WTC11 (cell line): ENCODE data around the gene NTF3. TPM values are rescaled to one million over a fixed set of nuclear protein-coding genes. Genes with fewer than 3 reads are reported as not detected.

ENCODE experiments used
- ATAC-seq: fragments of 200-7000 bp; cut with Tn5 transposase; 2 replicates; pipeline ENCODE4 v1.10.0; 2021; ENCODE audit warnings: mild to moderate bottlenecking, moderate library complexity
- CTCF ChIA-PET: fragments of 300-600 bp; sonication (Branson Sonifier 250); formaldehyde crosslinking; loops from one replicate; lab custom pipeline; 2021; ENCODE audit warnings: antibody characterized with exemption; lab: Charles Lee
- POLR2A ChIA-PET: fragments of 350-600 bp; sonication (Branson Sonifier 250); formaldehyde crosslinking; loops from one replicate; lab custom pipeline; 2021; ENCODE audit warnings: antibody characterized with exemption; lab: Charles Lee
- DNase-seq: peaks from one replicate; pipeline ENCODE4 v3.0.0; 2021; ENCODE audit warnings: low spot score
- H3K27ac Mint-ChIP-seq: 2 replicates; pipeline ENCODE4 v1.8.0; 2021; ENCODE audit warnings: mixed read lengths
- H3K27me3 Mint-ChIP-seq: 2 replicates; pipeline ENCODE4 v1.8.0; 2021; ENCODE audit warnings: low read depth, mild to moderate bottlenecking, moderate library complexity, mixed read lengths
- H3K36me3 Mint-ChIP-seq: 2 replicates; pipeline ENCODE4 v1.8.0; 2021; ENCODE audit warnings: mixed read lengths
- H3K4me1 Mint-ChIP-seq: 2 replicates; pipeline ENCODE4 v1.8.0; 2022; ENCODE audit warnings: mixed read lengths
- H3K4me3 Mint-ChIP-seq: 2 replicates; pipeline ENCODE4 v1.8.0; 2021; ENCODE audit warnings: mild to moderate bottlenecking, moderate library complexity, mixed read lengths
- H3K9me3 Mint-ChIP-seq: 2 replicates; pipeline ENCODE4 v1.8.0; 2021; ENCODE audit warnings: mixed read lengths
- ELF4 ChIP-seq: sonication (generic); formaldehyde crosslinking; IDR thresholded peaks from 2 replicates; pipeline ENCODE4 v1.8.1; 2022; ENCODE audit warnings: low read depth, mild to moderate bottlenecking, moderate library complexity, missing genetic modification reagents
- EMX1 ChIP-seq: fragments of 250-450 bp; sonication (Bioruptor Pico); IDR thresholded peaks from 2 replicates; pipeline ENCODE4 v1.8.0; 2021; ENCODE audit warnings: mild to moderate bottlenecking
- ESRRA ChIP-seq: sonication (generic); formaldehyde crosslinking; IDR thresholded peaks from 2 replicates; pipeline ENCODE4 v1.8.1; 2022; ENCODE audit warnings: mild to moderate bottlenecking, missing genetic modification reagents, borderline replicate concordance
- JUN ChIP-seq: sonication (generic); formaldehyde crosslinking; IDR thresholded peaks from 2 replicates; pipeline ENCODE4 v1.8.0; 2023; ENCODE audit warnings: mild to moderate bottlenecking, missing genetic modification reagents
- NFYB ChIP-seq: sonication (generic); formaldehyde crosslinking; conservative IDR thresholded peaks from 2 replicates; pipeline ENCODE4 v1.8.0; 2022; ENCODE audit warnings: low read depth, missing genetic modification reagents
- NR2C2 ChIP-seq: sonication (generic); formaldehyde crosslinking; IDR thresholded peaks from 2 replicates; pipeline ENCODE4 v1.8.0; 2022; ENCODE audit warnings: mild to moderate bottlenecking, missing genetic modification reagents
- TEAD4 ChIP-seq: sonication (generic); formaldehyde crosslinking; IDR thresholded peaks from 2 replicates; pipeline ENCODE4 v1.8.0; 2022; ENCODE audit warnings: mild to moderate bottlenecking, missing genetic modification reagents
- TP53 ChIP-seq: sonication (generic); formaldehyde crosslinking; IDR thresholded peaks from 2 replicates; pipeline ENCODE4 v1.8.1; 2023; ENCODE audit warnings: mild to moderate bottlenecking, missing genetic modification reagents
- ZBTB21 ChIP-seq: sonication (generic); formaldehyde crosslinking; IDR thresholded peaks from 2 replicates; pipeline ENCODE4 v1.8.1; 2023; ENCODE audit warnings: mild to moderate bottlenecking, missing genetic modification reagents, borderline replicate concordance
- ZNF121 ChIP-seq: sonication (generic); formaldehyde crosslinking; IDR thresholded peaks from 2 replicates; pipeline ENCODE4 v1.8.0; 2023; ENCODE audit warnings: missing genetic modification reagents
- ZNF219 ChIP-seq: sonication (generic); formaldehyde crosslinking; IDR thresholded peaks from 2 replicates; pipeline ENCODE4 v1.8.0; 2023; ENCODE audit warnings: missing genetic modification reagents, mild to moderate bottlenecking, borderline replicate concordance
- ZNF232 ChIP-seq: sonication (generic); formaldehyde crosslinking; IDR thresholded peaks from 2 replicates; pipeline ENCODE4 v1.8.0; 2022; ENCODE audit warnings: mild to moderate bottlenecking, missing genetic modification reagents
- total RNA-seq: library from RNA; stranded (reverse); gene quantifications from 3 replicates; pipeline ENCODE4 v1.2.3, GENCODE V29; 2021
- TF ChIP-seq, protein P1 (sequence below): sonication (generic); formaldehyde crosslinking; IDR thresholded peaks from 2 replicates; pipeline ENCODE4 v1.8.1; 2023; ENCODE audit warnings: mild to moderate bottlenecking, missing genetic modification reagents
- TF ChIP-seq, protein P2 (sequence below): sonication (generic); formaldehyde crosslinking; IDR thresholded peaks from 2 replicates; pipeline ENCODE4 v1.8.1; 2022; ENCODE audit warnings: missing genetic modification reagents, borderline replicate concordance
- TF ChIP-seq, protein P3 (sequence below): sonication (generic); formaldehyde crosslinking; conservative IDR thresholded peaks from 2 replicates; pipeline ENCODE4 v1.8.1; 2022; ENCODE audit warnings: mild to moderate bottlenecking, missing genetic modification reagents
- TF ChIP-seq, protein P4 (sequence below): sonication (generic); formaldehyde crosslinking; IDR thresholded peaks from 2 replicates; pipeline ENCODE4 v1.8.0; 2022; ENCODE audit warnings: mild to moderate bottlenecking, missing genetic modification reagents
- TF ChIP-seq, protein P5 (sequence below): fragments of 250-450 bp; sonication (Bioruptor Pico); IDR thresholded peaks from 2 replicates; pipeline ENCODE4 v2.1.2; 2022; ENCODE audit warnings: mild to moderate bottlenecking, moderate library complexity
- TF ChIP-seq, protein P6 (sequence below): sonication (generic); formaldehyde crosslinking; IDR thresholded peaks from 2 replicates; pipeline ENCODE4 v1.8.0; 2022; ENCODE audit warnings: mild to moderate bottlenecking, missing genetic modification reagents
- TF ChIP-seq, protein P7 (sequence below): sonication (generic); formaldehyde crosslinking; IDR thresholded peaks from 2 replicates; pipeline ENCODE4 v1.8.0; 2023; ENCODE audit warnings: missing genetic modification reagents
- TF ChIP-seq, protein P8 (sequence below): sonication (generic); formaldehyde crosslinking; IDR thresholded peaks from 2 replicates; pipeline ENCODE4 v1.8.0; 2023; ENCODE audit warnings: mild to moderate bottlenecking, missing genetic modification reagents

Gene NTF3
- total RNA-seq, 1 experiment from 2014 or later, result 1.3 TPM

DNA sequence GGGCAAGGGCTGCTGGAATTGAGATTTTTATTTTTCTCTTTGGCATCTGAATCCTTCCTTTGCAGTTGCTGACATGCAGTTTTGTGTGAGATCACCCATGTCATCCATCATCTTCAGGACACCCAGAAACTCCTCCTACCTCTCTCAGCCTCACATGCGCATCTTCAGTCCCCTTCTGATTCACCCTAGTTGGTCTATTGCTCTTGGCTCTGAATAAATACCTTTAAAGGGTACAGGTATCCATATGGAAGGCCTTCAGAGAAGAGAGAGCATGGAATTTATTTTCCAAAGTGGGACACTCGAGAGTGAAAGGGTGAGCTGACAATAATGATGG, 41.8 kb downstream of the NTF3 start (continued):
- TF ChIP-seq TEAD4 (CRISPR knock-in tag), result no peak
- TF ChIP-seq NFYB (CRISPR knock-in tag), result no peak
- TF ChIP-seq, all 79 proteins: peak for 0

DNA sequence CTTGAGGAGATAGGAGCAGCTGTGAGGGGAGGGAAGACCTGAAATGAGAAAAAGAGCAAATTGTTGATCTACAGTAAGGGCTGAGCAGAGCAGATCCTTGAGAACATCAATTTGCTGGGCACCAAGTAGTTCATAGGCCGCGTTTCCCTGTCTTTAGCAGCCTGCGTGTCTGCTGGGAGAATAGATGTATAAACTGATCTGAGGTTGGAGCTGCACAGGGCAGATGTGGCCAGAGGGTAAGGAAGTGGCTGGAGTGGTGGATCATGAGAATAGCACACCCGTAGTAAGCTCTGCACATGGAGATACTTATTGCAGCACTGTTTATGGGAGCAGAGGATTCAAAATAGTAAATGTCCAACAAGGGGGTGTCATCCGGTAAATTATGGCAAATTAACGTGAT, 44.4 kb downstream of the NTF3 start:
- H3K27ac Mint-ChIP-seq, result no peak overlapping the region
- no peak for TF ChIP-seq ZBTB21 (CRISPR knock-in tag)
- TF ChIP-seq ESRRA (CRISPR knock-in tag), result no peak
- TF ChIP-seq, protein P1, sequence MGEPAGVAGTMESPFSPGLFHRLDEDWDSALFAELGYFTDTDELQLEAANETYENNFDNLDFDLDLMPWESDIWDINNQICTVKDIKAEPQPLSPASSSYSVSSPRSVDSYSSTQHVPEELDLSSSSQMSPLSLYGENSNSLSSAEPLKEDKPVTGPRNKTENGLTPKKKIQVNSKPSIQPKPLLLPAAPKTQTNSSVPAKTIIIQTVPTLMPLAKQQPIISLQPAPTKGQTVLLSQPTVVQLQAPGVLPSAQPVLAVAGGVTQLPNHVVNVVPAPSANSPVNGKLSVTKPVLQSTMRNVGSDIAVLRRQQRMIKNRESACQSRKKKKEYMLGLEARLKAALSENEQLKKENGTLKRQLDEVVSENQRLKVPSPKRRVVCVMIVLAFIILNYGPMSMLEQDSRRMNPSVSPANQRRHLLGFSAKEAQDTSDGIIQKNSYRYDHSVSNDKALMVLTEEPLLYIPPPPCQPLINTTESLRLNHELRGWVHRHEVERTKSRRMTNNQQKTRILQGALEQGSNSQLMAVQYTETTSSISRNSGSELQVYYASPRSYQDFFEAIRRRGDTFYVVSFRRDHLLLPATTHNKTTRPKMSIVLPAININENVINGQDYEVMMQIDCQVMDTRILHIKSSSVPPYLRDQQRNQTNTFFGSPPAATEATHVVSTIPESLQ (CRISPR knock-in tag), result no peak
- TF ChIP-seq, protein P2, sequence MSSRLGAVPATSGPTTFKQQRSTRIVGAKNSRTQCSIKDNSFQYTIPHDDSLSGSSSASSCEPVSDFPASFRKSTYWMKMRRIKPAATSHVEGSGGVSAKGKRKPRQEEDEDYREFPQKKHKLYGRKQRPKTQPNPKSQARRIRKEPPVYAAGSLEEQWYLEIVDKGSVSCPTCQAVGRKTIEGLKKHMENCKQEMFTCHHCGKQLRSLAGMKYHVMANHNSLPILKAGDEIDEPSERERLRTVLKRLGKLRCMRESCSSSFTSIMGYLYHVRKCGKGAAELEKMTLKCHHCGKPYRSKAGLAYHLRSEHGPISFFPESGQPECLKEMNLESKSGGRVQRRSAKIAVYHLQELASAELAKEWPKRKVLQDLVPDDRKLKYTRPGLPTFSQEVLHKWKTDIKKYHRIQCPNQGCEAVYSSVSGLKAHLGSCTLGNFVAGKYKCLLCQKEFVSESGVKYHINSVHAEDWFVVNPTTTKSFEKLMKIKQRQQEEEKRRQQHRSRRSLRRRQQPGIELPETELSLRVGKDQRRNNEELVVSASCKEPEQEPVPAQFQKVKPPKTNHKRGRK, result no peak
- no peak for TF ChIP-seq NR2C2 (CRISPR knock-in tag)
- TF ChIP-seq, protein P3, sequence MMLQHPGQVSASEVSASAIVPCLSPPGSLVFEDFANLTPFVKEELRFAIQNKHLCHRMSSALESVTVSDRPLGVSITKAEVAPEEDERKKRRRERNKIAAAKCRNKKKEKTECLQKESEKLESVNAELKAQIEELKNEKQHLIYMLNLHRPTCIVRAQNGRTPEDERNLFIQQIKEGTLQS (CRISPR knock-in tag), result no peak
- TF ChIP-seq JUN (CRISPR knock-in tag), result no peak
- TF ChIP-seq, protein P4, sequence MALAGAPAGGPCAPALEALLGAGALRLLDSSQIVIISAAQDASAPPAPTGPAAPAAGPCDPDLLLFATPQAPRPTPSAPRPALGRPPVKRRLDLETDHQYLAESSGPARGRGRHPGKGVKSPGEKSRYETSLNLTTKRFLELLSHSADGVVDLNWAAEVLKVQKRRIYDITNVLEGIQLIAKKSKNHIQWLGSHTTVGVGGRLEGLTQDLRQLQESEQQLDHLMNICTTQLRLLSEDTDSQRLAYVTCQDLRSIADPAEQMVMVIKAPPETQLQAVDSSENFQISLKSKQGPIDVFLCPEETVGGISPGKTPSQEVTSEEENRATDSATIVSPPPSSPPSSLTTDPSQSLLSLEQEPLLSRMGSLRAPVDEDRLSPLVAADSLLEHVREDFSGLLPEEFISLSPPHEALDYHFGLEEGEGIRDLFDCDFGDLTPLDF (CRISPR knock-in tag), result no peak
- TF ChIP-seq, protein P5, sequence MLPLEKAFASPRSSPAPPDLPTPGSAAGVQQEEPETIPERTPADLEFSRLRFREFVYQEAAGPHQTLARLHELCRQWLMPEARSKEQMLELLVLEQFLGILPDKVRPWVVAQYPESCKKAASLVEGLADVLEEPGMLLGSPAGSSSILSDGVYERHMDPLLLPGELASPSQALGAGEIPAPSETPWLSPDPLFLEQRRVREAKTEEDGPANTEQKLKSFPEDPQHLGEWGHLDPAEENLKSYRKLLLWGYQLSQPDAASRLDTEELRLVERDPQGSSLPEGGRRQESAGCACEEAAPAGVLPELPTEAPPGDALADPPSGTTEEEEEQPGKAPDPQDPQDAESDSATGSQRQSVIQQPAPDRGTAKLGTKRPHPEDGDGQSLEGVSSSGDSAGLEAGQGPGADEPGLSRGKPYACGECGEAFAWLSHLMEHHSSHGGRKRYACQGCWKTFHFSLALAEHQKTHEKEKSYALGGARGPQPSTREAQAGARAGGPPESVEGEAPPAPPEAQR (CRISPR knock-in tag), result no peak
- no peak for TF ChIP-seq EMX1
- TF ChIP-seq ZNF219 (CRISPR knock-in tag), result no peak
- TF ChIP-seq ZNF232, result no peak
- no peak for TF ChIP-seq ELF4 (CRISPR knock-in tag)
- TF ChIP-seq, protein P6, sequence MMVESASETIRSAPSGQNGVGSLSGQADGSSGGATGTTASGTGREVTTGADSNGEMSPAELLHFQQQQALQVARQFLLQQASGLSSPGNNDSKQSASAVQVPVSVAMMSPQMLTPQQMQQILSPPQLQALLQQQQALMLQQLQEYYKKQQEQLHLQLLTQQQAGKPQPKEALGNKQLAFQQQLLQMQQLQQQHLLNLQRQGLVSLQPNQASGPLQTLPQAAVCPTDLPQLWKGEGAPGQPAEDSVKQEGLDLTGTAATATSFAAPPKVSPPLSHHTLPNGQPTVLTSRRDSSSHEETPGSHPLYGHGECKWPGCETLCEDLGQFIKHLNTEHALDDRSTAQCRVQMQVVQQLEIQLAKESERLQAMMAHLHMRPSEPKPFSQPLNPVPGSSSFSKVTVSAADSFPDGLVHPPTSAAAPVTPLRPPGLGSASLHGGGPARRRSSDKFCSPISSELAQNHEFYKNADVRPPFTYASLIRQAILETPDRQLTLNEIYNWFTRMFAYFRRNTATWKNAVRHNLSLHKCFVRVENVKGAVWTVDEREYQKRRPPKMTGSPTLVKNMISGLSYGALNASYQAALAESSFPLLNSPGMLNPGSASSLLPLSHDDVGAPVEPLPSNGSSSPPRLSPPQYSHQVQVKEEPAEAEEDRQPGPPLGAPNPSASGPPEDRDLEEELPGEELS, result no peak
- TF ChIP-seq, protein P7, sequence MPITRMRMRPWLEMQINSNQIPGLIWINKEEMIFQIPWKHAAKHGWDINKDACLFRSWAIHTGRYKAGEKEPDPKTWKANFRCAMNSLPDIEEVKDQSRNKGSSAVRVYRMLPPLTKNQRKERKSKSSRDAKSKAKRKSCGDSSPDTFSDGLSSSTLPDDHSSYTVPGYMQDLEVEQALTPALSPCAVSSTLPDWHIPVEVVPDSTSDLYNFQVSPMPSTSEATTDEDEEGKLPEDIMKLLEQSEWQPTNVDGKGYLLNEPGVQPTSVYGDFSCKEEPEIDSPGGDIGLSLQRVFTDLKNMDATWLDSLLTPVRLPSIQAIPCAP (CRISPR knock-in tag), result no peak
- no peak for TF ChIP-seq ZNF121 (CRISPR knock-in tag)
- no peak for TF ChIP-seq TP53 (CRISPR knock-in tag)
- TF ChIP-seq, protein P8, sequence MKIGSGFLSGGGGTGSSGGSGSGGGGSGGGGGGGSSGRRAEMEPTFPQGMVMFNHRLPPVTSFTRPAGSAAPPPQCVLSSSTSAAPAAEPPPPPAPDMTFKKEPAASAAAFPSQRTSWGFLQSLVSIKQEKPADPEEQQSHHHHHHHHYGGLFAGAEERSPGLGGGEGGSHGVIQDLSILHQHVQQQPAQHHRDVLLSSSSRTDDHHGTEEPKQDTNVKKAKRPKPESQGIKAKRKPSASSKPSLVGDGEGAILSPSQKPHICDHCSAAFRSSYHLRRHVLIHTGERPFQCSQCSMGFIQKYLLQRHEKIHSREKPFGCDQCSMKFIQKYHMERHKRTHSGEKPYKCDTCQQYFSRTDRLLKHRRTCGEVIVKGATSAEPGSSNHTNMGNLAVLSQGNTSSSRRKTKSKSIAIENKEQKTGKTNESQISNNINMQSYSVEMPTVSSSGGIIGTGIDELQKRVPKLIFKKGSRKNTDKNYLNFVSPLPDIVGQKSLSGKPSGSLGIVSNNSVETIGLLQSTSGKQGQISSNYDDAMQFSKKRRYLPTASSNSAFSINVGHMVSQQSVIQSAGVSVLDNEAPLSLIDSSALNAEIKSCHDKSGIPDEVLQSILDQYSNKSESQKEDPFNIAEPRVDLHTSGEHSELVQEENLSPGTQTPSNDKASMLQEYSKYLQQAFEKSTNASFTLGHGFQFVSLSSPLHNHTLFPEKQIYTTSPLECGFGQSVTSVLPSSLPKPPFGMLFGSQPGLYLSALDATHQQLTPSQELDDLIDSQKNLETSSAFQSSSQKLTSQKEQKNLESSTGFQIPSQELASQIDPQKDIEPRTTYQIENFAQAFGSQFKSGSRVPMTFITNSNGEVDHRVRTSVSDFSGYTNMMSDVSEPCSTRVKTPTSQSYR (CRISPR knock-in tag), result no peak
- no peaks in the 10 kb centered on the region for H3K36me3 Mint-ChIP-seq
- ChIA-PET POLR2A (no interaction called here), CTCF (no interaction called here)
- ATAC-seq (no peak), DNase-seq (no peak)
- H3K4me1 Mint-ChIP-seq, result peaks cover 31% of the 10 kb centered on the region
- peaks cover 10% of the 10 kb centered on the region for H3K27me3 Mint-ChIP-seq
- no peak overlapping the region for H3K4me3 Mint-ChIP-seq
- no peaks in the 10 kb centered on the region for H3K9me3 Mint-ChIP-seq
